Large intestine (tissue), 3 donors: ENCODE data around the gene TMCC3. TPM values are rescaled to one million over a fixed set of nuclear protein-coding genes. Genes with fewer than 3 reads are reported as not detected.
"Not testable (repeated sequence)": the region's sequence is repeated elsewhere in the genome, so short reads cannot be mapped to it uniquely, and the experiment has no call there.

Source experiments
- DNase-seq, 2 donors: peaks; one replicate each; pipeline versions ENCODE4 v3.0.0 to v3.0.0-alpha.2; 2013
- H3K27ac ChIP-seq: one replicate; pipeline ENCODE4 v1.5.1; 2013; ENCODE audit warnings: low read length
- H3K27me3 ChIP-seq: 2 replicates; pipeline ENCODE4 v1.6.1; 2013; ENCODE audit warnings: low read length; ENCODE audit not compliant: control insufficient read depth, insufficient read depth
- H3K36me3 ChIP-seq: 2 replicates; pipeline ENCODE4 v1.6.1; 2013; ENCODE audit warnings: low read length; ENCODE audit not compliant: control insufficient read depth, insufficient read depth
- H3K4me1 ChIP-seq: one replicate; pipeline ENCODE4 v1.6.1; 2013; ENCODE audit warnings: low read length; ENCODE audit not compliant: control insufficient read depth, insufficient read depth
- H3K4me3 ChIP-seq: one replicate; pipeline ENCODE4 v1.5.1; 2013; ENCODE audit warnings: low read length
- H3K9me3 ChIP-seq: one replicate; pipeline ENCODE4 v1.6.1; 2013; ENCODE audit warnings: mild to moderate bottlenecking, low read depth, low read length, moderate library complexity; ENCODE audit not compliant: control insufficient read depth
- WGBS: methylation state at CpG from one replicate; pipeline ENCODE4 v1.1.5; 2013; ENCODE audit warnings: low lambda C conversion rate; ENCODE audit not compliant: insufficient coverage; 5-methylcytosine and 5-hydroxymethylcytosine counted together
- polyA plus RNA-seq: library from polyadenylated mRNA; unstranded; fragments of 120-200 nt; gene quantifications from one replicate; pipeline ENCODE4 v1.2.1, GENCODE V29; 2013

TMCC3 gene
- polyA plus RNA-seq, 1 donor = 24.3 TPM

GRCh38 chr12:94621662-94622359 lies 28.5 kb downstream of the TMCC3 start:
- H3K9me3 ChIP-seq = no peaks in the 10 kb centered on the region
- H3K4me1 ChIP-seq = peaks cover 35% of the 10 kb centered on the region
- WGBS = 21% methylated on average over 2 of the region's 7 CpGs
- no peaks in the 10 kb centered on the region for H3K36me3 ChIP-seq
- peak; percentile 90 to 94 for DNase-seq
- H3K27me3 ChIP-seq = no peaks in the 10 kb centered on the region
- H3K4me3 ChIP-seq = peak overlapping the region; percentile 24
- peak overlapping the region; percentile 99 for H3K27ac ChIP-seq

DNA sequence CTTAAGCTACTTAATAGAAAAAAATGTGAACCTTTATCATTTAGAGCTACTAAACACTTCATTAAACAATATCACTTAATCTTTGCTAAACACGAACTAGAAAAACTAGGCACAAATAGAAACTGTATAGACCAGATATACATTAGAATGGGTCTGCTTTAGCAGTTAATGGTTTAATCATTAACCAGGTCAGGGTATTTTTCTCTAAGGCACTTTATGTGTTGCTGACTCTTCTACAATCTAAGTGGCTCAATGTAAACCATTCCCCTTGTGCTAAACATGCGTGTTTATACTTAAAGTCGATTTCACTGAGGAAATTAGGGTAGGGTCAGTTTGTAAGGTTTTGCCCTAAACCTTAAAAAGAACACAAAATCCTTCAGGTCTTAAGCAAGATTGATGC lies 29.7 kb downstream of the TMCC3 start:
- Histone ChIP-seq H3K4me3 (no peak overlapping the region), H3K36me3 (no peaks in the 10 kb centered on the region), H3K27ac (peak overlapping the region; percentile 99), H3K9me3 (no peaks in the 10 kb centered on the region), H3K4me1 (peaks cover 43% of the 10 kb centered on the region), H3K27me3 (no peaks in the 10 kb centered on the region)
- DNase-seq = peak in 1 of 2 donors; percentile 75
- WGBS = 0% methylated on average over 1 of the region's 3 CpGs

DNA sequence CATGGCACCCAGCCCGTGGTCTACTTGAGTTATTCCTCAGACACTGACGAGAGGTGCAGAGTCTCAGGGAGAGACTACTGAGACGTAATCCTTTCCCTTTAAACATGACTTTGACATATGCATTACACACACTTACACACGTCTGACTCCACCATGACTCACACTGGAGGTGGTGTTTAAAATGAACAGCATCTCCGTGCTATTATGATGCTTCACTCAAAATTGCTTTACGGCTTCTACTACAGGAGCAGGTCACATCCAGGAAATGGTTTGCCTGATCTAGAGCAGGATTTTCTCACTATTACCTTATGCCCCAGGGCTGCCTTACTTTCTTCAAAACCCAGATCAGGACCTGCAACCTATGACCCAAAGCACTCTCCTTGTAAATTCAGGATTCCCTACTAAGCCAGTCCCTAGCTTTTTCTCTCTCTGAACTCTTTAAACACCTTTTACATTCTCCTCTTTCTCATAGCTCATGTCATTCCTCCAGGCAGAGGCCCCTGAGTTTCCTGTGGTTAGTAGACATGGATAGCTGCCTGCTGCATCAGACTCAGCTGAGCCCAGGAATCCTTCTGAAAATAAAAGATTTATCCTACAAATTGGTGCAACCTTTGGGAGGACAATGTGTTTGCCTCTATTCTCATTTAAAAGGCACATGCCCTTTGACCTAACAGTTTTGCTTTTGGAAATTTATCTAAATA lies 31.2 kb downstream of the TMCC3 start:
- no peaks in the 10 kb centered on the region for H3K36me3 ChIP-seq
- H3K27me3 ChIP-seq = no peaks in the 10 kb centered on the region
- no CpG with 5 or more reads among the region's 6 CpGs for WGBS
- no peaks in the 10 kb centered on the region for H3K9me3 ChIP-seq
- peaks cover 48% of the 10 kb centered on the region for H3K4me1 ChIP-seq
- H3K27ac ChIP-seq = peak overlapping the region; percentile 19
- DNase-seq = peak in 1 of 2 donors; percentile 19
- H3K4me3 ChIP-seq = no peak overlapping the region

GRCh38 chr12:94617101-94617500 lies 33.3 kb downstream of the TMCC3 start:
- H3K9me3 ChIP-seq = no peaks in the 10 kb centered on the region
- H3K4me3 ChIP-seq = no peak overlapping the region
- no peaks in the 10 kb centered on the region for H3K36me3 ChIP-seq
- DNase-seq = no peak
- H3K27me3 ChIP-seq = no peaks in the 10 kb centered on the region
- peak overlapping the region; percentile 93 for H3K27ac ChIP-seq
- no CpG with 5 or more reads among the region's 3 CpGs for WGBS
- H3K4me1 ChIP-seq = peaks cover 49% of the 10 kb centered on the region

- peak overlapping the region; percentile 93 for H3K27ac ChIP-seq
- DNase-seq = peak; percentile 79 to 93
- peak overlapping the region; percentile 48 for H3K4me3 ChIP-seq
- H3K36me3 ChIP-seq = no peaks in the 10 kb centered on the region
- no peaks in the 10 kb centered on the region for H3K9me3 ChIP-seq
- H3K4me1 ChIP-seq = peaks cover 45% of the 10 kb centered on the region
- no CpG with 5 or more reads among the region's 11 CpGs for WGBS
- no peaks in the 10 kb centered on the region for H3K27me3 ChIP-seq
Observed at GRCh38 chr12:94616203-94616729, 34.1 kb downstream of the TMCC3 start.

GRCh38 chr12:94615260-94616181 lies 34.8 kb downstream of the TMCC3 start:
- H3K27ac ChIP-seq = peak overlapping the region; percentile 93
- H3K36me3 ChIP-seq = no peaks in the 10 kb centered on the region
- no peaks in the 10 kb centered on the region for H3K9me3 ChIP-seq
- H3K27me3 ChIP-seq = no peaks in the 10 kb centered on the region
- DNase-seq = peak; percentile 85 to 91
- WGBS = no CpG with 5 or more reads among the region's 14 CpGs
- peak overlapping the region; percentile 48 for H3K4me3 ChIP-seq
- H3K4me1 ChIP-seq = peaks cover 39% of the 10 kb centered on the region

- peaks cover 29% of the 10 kb centered on the region for H3K4me1 ChIP-seq
- H3K9me3 ChIP-seq = no peaks in the 10 kb centered on the region
- peak overlapping the region; percentile 93 for H3K27ac ChIP-seq
- H3K4me3 ChIP-seq = peak overlapping the region; percentile 48
- DNase-seq = peak in 1 of 2 donors; percentile 53
- no CpG with 5 or more reads among the region's 3 CpGs for WGBS
- no peaks in the 10 kb centered on the region for H3K27me3 ChIP-seq
- no peaks in the 10 kb centered on the region for H3K36me3 ChIP-seq
Observed at GRCh38 chr12:94614288-94614721, 36.1 kb downstream of the TMCC3 start.

DNA sequence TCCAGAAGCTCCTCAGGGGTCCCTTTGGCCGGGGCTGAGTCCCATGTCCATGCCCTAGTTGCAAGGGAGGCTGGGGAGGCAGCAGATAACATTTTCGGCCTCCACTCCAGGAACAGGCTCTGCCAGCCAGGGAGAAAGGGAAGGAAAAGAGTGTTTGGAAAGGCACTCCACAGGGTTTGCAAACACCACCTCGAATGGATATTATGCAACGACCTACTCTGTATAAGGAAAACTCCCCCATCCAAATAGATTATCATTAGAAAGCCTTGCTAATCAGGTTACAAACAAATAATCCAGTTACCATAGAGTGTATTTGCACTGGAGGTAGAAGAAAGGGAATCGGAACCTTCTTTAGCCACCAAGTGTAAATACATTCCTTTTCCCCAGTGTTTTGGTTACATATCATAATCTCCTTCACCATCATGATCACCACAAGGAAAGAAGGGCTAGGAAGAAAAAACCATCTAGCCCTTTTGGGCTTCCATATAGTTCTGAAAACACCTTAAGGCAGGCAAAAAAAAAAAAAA lies 40.4 kb downstream of the TMCC3 start:
- WGBS = 80% methylated on average over 1 of the region's 5 CpGs
- H3K9me3 ChIP-seq = no peaks in the 10 kb centered on the region
- H3K4me1 ChIP-seq = peaks cover 6% of the 10 kb centered on the region
- H3K4me3 ChIP-seq = no peak overlapping the region
- no peaks in the 10 kb centered on the region for H3K27me3 ChIP-seq
- H3K36me3 ChIP-seq = no peaks in the 10 kb centered on the region
- DNase-seq = no peak
- no peak overlapping the region for H3K27ac ChIP-seq

- WGBS = 81% methylated on average over 4 of the region's 6 CpGs
- H3K9me3 ChIP-seq, H3K36me3 ChIP-seq, H3K27me3 ChIP-seq, DNase-seq, H3K27ac ChIP-seq, H3K4me3 ChIP-seq, H3K4me1 ChIP-seq: not testable (repeated sequence)
Observed at GRCh38 chr12:94606810-94607209, 43.5 kb downstream of the TMCC3 start.

DNA sequence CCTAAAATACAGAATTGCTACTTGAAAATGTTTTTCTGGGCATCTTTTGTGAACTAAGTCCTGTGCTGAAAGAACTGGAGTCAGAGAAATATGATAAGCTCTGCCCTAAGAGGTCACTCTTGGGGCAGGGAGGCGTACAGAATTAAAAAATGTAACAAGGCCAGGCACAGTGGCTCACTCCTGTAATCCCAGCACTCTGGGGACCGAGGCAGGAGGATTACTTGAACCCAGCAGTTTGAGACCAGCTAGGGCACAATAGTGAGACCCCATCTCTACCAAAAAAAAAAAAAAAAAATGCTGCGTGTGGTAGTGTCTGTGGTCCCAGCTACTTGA lies 46.0 kb downstream of the TMCC3 start:
- no peak overlapping the region for H3K4me3 ChIP-seq
- H3K36me3 ChIP-seq = no peaks in the 10 kb centered on the region
- H3K4me1 ChIP-seq = no peaks in the 10 kb centered on the region
- H3K9me3 ChIP-seq = no peaks in the 10 kb centered on the region
- DNase-seq = no peak
- WGBS = no CpG with 5 or more reads among the region's 3 CpGs
- H3K27ac ChIP-seq = no peak overlapping the region
- no peaks in the 10 kb centered on the region for H3K27me3 ChIP-seq
